NCI-H510A (cell line): ENCODE results near the gene ITGA11.
A peak's percentile ranks its signal among the peaks of the same experiment; 100 is the strongest.

Source experiments
- DNase-seq: peaks from one replicate; lab custom pipeline; 2025; lab: John Stamatoyannopoulos, UW

Gene ITGA11

GRCh38 chr15:68310804-68311463 lies 121.0 kb downstream of the ITGA11 start:
- no peak for DNase-seq

GRCh38 chr15:68310178-68310803 lies 121.7 kb downstream of the ITGA11 start:
- no peak for DNase-seq

GRCh38 chr15:68309024-68309423 lies 122.9 kb downstream of the ITGA11 start:
- DNase-seq: no peak

GRCh38 chr15:68307131-68307928 lies 124.6 kb downstream of the ITGA11 start:
- DNase-seq: no peak

GRCh38 chr15:68305420-68305871 lies 126.5 kb downstream of the ITGA11 start:
- DNase-seq: no peak

- peak; percentile 39 for DNase-seq
Observed at GRCh38 chr15:68304589-68305337, 127.2 kb downstream of the ITGA11 start.

GRCh38 chr15:68303560-68304436 lies 128.2 kb downstream of the ITGA11 start:
- no peak for DNase-seq

GRCh38 chr15:68303134-68303533 lies 128.8 kb downstream of the ITGA11 start:
- DNase-seq: no peak

GRCh38 chr15:68302729-68303128 lies 129.2 kb downstream of the ITGA11 start:
- no peak for DNase-seq

- no peak for DNase-seq
Observed at GRCh38 chr15:68301301-68301700, 130.7 kb downstream of the ITGA11 start.

GRCh38 chr15:68300115-68300940 lies 131.6 kb downstream of the ITGA11 start:
- no peak for DNase-seq

GRCh38 chr15:68299436-68299835 lies 132.5 kb downstream of the ITGA11 start:
- DNase-seq: no peak

GRCh38 chr15:68298882-68299381 lies 133.0 kb downstream of the ITGA11 start:
- DNase-seq: no peak

GRCh38 chr15:68298336-68298735 lies 133.6 kb downstream of the ITGA11 start:
- DNase-seq: no peak

- DNase-seq: no peak
Observed at GRCh38 chr15:68295014-68295805, 136.8 kb downstream of the ITGA11 start.

- DNase-seq: no peak
Observed at GRCh38 chr15:68292967-68293366, 139.0 kb downstream of the ITGA11 start.

- no peak for DNase-seq
Observed at GRCh38 chr15:68292157-68292781, 139.7 kb downstream of the ITGA11 start.

- no peak for DNase-seq
Observed at GRCh38 chr15:68290715-68291114, 141.2 kb downstream of the ITGA11 start.
